Measurements from ENCODE around the gene KCNH8. TPM values are rescaled to one million over a fixed set of nuclear protein-coding genes. Genes with fewer than 3 reads are reported as not detected.

KCNH8 gene
- total and polyA plus RNA-seq, 5 donors = 0.11 to 0.31 (median 0.14) TPM

DNA sequence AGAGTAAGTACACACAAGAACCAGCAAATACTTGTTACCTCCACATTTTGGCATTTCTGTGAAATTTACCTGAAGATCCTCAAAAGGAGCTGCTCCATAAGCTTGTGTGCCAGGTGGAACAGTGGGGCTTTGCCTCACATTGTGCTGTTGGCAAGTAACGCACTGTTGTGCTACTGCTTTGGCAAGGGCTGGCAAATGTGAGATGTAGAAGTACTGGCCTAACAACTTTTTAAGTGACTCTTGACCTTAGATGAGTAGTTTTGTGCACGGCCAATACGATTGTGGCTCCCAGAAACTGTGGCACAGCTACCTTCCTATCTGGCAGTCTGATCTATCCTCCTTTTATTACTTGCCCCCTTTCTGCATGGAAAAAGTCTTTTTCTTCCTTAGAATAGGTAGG is 337.0 kb downstream of the KCNH8 start:
- intact Hi-C loops (cut with DNase I) = no loop called here
- Histone ChIP-seq H3K27ac (ENCODE audit: low read length) (no peak overlapping the region), H3K4me3 (ENCODE audit: low read length) (no peak overlapping the region), H3K4me1 (ENCODE audit: control insufficient read depth, insufficient read depth, low read length) (no peaks in the 10 kb centered on the region), H3K9me3 (ENCODE audit: control insufficient read depth, low read length) (no peaks in the 10 kb centered on the region), H3K27me3 (ENCODE audit: control insufficient read depth, insufficient read depth) (no peaks in the 10 kb centered on the region)
- DNase-seq = no peak
- WGBS = 82% methylated on average over 3 of the region's 3 CpGs
- no peak for ATAC-seq

DNA sequence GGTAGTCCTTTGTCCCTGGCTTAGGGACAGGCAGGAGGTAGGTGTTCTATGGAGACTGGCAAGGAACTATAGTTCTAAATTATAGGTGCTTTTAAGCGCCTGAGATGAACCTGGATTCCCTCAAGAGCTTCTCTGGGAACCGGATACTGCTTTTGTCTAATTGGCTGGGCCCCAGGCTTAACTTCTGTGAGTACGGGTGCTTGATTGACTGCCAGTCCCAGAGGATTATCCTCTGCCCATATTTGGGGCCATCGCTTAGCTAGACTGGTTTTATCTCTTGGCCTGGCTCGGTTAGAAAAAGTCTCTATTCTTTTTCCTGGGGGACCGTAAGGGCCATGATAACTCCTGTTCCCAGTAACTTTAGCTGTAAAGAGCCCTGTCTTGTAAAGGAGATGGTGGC is 339.1 kb downstream of the KCNH8 start:
- Histone ChIP-seq H3K27ac (ENCODE audit: low read length) (no peak overlapping the region), H3K27me3 (ENCODE audit: control insufficient read depth, insufficient read depth) (no peaks in the 10 kb centered on the region), H3K9me3 (ENCODE audit: control insufficient read depth, low read length) (no peaks in the 10 kb centered on the region), H3K4me3 (ENCODE audit: low read length) (no peak overlapping the region), H3K4me1 (ENCODE audit: control insufficient read depth, insufficient read depth, low read length) (no peaks in the 10 kb centered on the region)
- no peak for ATAC-seq
- 48% methylated on average over 6 of the region's 6 CpGs for WGBS
- no peak for DNase-seq
- intact Hi-C loops (cut with DNase I) = no loop called here

DNA sequence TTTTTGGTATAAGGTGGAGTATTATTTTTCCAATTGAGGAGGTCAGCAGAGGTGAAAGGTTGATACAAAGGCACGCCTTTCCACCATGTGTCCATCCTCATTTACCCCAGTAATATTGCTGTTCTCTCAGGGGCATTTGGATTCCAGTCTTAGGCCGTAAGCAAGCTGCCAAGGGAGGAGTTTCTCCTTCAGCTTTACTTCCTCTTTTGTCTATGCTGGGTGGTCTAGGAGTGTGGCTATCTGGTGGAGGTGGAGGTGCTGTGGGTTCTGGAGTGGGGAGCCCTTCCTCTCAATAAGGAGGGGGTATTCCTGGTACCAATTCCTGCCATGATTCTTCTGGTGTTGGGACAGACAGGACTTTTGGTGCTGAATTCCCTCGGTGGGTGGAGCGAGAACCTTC is 340.6 kb downstream of the KCNH8 start:
- intact Hi-C loops (cut with DNase I) = no loop called here
- H3K27ac ChIP-seq (ENCODE audit: low read length) = no peak overlapping the region
- no peak for DNase-seq
- no peaks in the 10 kb centered on the region for H3K27me3 ChIP-seq (ENCODE audit: control insufficient read depth, insufficient read depth)
- 84% methylated on average over 4 of the region's 4 CpGs for whole genome bisulfite sequencing
- no peaks in the 10 kb centered on the region for H3K9me3 ChIP-seq (ENCODE audit: control insufficient read depth, low read length)
- H3K4me1 ChIP-seq (ENCODE audit: control insufficient read depth, insufficient read depth, low read length) = no peaks in the 10 kb centered on the region
- no peak for ATAC-seq
- no peak overlapping the region for H3K4me3 ChIP-seq (ENCODE audit: low read length)

DNA sequence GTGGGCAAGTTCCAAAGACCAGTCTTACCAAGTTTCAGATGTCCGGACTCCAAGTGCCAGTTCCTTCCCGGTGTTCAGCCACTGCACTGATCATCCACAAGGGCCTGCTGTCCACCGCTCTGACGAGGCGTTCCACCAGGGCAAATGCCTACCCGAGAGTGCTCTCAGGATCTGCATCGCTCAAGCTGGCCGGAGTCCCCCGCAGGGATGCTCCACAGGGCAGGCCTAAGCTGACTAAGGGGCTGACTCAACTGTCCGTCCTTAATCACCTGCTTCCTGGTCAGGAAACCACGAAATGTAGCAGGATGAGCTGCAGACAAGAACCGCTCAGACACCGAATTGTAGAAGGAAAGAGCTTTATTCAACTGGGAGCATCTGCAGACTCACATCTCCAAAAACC is 341.6 kb downstream of the KCNH8 start:
- no peak for DNase-seq
- H3K9me3 ChIP-seq (ENCODE audit: control insufficient read depth, low read length) = no peaks in the 10 kb centered on the region
- no peaks in the 10 kb centered on the region for H3K27me3 ChIP-seq (ENCODE audit: control insufficient read depth, insufficient read depth)
- ATAC-seq = no peak
- no peak overlapping the region for H3K4me3 ChIP-seq (ENCODE audit: low read length)
- intact Hi-C loops (cut with DNase I) = no loop called here
- no peaks in the 10 kb centered on the region for H3K4me1 ChIP-seq (ENCODE audit: control insufficient read depth, insufficient read depth, low read length)
- 92% methylated on average over 13 of the region's 13 CpGs for WGBS
- no peak overlapping the region for H3K27ac ChIP-seq (ENCODE audit: low read length)

DNA sequence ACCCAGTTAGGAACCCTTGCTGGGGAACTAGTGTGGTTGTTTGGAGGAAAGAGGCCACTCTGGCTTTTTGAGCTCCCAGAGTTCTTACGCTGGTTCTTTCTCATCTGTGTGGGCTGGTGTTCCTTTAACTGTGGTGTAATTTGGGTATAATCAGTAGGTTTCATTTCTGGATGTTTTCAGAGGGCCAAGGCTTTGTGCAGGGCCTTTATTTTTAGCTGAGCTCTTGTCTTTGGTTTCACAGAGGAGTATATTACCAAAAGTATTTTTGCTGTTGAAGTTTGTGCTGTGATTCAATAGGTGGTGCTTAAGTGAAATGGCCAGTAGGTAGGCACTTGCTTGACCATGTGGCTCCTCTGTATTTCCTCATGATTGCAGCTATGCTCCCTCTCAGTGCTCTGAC is 357.9 kb downstream of the KCNH8 start:
- WGBS = 89% methylated on average over 1 of the region's 1 CpG
- Histone ChIP-seq H3K4me3 (ENCODE audit: low read length) (no peak overlapping the region), H3K27ac (ENCODE audit: low read length) (no peak overlapping the region), H3K9me3 (ENCODE audit: control insufficient read depth, low read length) (no peaks in the 10 kb centered on the region), H3K4me1 (ENCODE audit: control insufficient read depth, insufficient read depth, low read length) (no peaks in the 10 kb centered on the region), H3K27me3 (ENCODE audit: control insufficient read depth, insufficient read depth) (no peaks in the 10 kb centered on the region)
- DNase-seq = no peak
- intact Hi-C loops (cut with DNase I) = no loop called here
- no peak for ATAC-seq

DNA sequence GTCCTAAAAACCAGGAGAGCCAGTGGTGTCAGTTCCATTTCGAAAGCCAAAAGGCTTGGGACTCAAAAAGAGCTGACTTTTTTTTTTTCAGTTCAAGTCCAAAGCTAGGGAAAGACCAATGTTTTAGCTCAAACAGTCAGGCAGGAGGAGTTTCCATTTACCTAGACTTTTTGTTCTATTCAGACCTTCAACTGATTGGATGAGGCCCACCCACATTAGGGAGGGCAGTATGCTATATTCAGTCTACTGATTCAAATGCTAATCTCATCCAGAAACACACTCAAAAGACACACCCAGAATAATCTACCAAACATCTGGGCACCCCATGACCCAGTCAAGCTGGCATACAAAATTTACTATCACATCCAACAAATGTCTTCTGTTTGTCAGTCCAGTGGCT is 374.0 kb downstream of the KCNH8 start:
- H3K9me3 ChIP-seq (ENCODE audit: control insufficient read depth, low read length) = no peaks in the 10 kb centered on the region
- H3K4me1 ChIP-seq (ENCODE audit: control insufficient read depth, insufficient read depth, low read length) = no peaks in the 10 kb centered on the region
- intact Hi-C loops (cut with DNase I) = no loop called here
- no peak overlapping the region for H3K4me3 ChIP-seq (ENCODE audit: low read length)
- no peaks in the 10 kb centered on the region for H3K27me3 ChIP-seq (ENCODE audit: control insufficient read depth, insufficient read depth)
- 81% methylated on average over 1 of the region's 1 CpG for WGBS
- DNase-seq = no peak
- no peak for ATAC-seq
- no peak overlapping the region for H3K27ac ChIP-seq (ENCODE audit: low read length)

DNA sequence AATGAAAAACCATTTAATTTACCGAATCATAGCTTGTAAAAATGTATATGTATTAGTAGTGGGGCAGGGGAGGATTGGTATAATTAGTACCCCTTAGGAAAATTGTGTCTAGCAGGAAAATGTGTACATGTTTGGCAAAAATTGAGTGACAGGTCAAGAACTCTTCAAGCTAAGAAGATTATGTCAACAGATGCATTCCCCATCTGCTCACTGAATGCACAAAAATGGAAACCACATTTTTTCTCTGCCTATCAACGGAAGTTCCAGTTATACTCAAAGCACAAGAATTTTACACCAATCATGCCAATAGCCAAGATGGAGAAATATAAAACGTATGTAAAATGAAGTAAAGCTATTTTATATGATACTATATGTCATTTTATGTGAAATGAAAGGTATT is 377.8 kb downstream of the KCNH8 start:
- WGBS = 62% methylated on average over 3 of the region's 3 CpGs
- Histone ChIP-seq H3K4me1 (ENCODE audit: control insufficient read depth, insufficient read depth, low read length) (no peaks in the 10 kb centered on the region), H3K27me3 (ENCODE audit: control insufficient read depth, insufficient read depth) (no peaks in the 10 kb centered on the region), H3K4me3 (ENCODE audit: low read length) (no peak overlapping the region), H3K9me3 (ENCODE audit: control insufficient read depth, low read length) (no peaks in the 10 kb centered on the region), H3K27ac (ENCODE audit: low read length) (no peak overlapping the region)
- intact Hi-C loops (cut with DNase I) = no loop called here
- DNase-seq (no peak), ATAC-seq (no peak)

DNA sequence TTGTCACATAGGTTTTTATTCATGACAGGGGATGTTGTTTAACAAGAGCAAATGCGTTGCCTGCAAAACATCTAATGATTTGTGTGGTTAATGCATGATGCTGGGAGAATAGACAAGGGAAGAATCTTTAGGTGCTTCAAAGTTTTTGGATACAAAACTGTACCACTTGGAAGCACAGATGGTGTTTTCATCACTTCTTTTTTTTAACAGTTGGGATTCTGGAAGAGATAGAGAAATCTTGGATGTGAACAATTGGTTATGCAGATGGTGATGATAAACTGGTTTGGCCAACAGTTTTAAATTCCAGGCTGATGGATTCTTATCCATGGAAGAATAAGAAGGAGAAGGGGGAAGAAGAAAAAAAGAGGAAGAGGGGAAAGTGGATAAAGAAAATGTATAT is 379.4 kb downstream of the KCNH8 start:
- WGBS = 81% methylated on average over 1 of the region's 1 CpG
- no peak for ATAC-seq
- Histone ChIP-seq H3K27me3 (ENCODE audit: control insufficient read depth, insufficient read depth) (no peaks in the 10 kb centered on the region), H3K27ac (ENCODE audit: low read length) (no peak overlapping the region), H3K4me1 (ENCODE audit: control insufficient read depth, insufficient read depth, low read length) (no peaks in the 10 kb centered on the region), H3K4me3 (ENCODE audit: low read length) (no peak overlapping the region), H3K9me3 (ENCODE audit: control insufficient read depth, low read length) (no peaks in the 10 kb centered on the region)
- intact Hi-C loops (cut with DNase I) = no loop called here
- no peak for DNase-seq

DNA sequence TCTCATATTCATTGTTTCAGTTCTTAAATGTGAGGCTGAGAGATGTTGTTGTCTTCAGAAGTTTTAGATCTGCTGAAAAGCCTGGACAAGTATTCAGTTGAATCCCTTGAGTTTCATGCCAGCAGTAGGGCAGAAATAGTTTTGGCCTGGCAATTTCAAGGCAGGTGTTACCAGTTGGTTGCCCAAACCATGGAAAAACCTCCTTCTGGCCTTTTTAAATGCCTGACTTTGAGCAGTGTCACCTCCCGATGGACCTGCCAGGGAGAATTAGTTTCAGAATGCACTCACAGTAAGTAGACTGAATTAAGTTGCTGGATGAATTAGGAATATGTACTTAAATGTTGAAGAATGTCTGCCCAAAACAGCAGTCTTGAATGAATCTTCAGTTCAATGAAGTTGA is 383.1 kb downstream of the KCNH8 start:
- H3K4me3 ChIP-seq (ENCODE audit: low read length) = no peak overlapping the region
- intact Hi-C loops (cut with DNase I) = no loop called here
- no peaks in the 10 kb centered on the region for H3K4me1 ChIP-seq (ENCODE audit: control insufficient read depth, insufficient read depth, low read length)
- no peaks in the 10 kb centered on the region for H3K27me3 ChIP-seq (ENCODE audit: control insufficient read depth, insufficient read depth)
- 82% methylated on average over 1 of the region's 1 CpG for WGBS
- DNase-seq (no peak), ATAC-seq (no peak)
- no peaks in the 10 kb centered on the region for H3K9me3 ChIP-seq (ENCODE audit: control insufficient read depth, low read length)
- H3K27ac ChIP-seq (ENCODE audit: low read length) = no peak overlapping the region

DNA sequence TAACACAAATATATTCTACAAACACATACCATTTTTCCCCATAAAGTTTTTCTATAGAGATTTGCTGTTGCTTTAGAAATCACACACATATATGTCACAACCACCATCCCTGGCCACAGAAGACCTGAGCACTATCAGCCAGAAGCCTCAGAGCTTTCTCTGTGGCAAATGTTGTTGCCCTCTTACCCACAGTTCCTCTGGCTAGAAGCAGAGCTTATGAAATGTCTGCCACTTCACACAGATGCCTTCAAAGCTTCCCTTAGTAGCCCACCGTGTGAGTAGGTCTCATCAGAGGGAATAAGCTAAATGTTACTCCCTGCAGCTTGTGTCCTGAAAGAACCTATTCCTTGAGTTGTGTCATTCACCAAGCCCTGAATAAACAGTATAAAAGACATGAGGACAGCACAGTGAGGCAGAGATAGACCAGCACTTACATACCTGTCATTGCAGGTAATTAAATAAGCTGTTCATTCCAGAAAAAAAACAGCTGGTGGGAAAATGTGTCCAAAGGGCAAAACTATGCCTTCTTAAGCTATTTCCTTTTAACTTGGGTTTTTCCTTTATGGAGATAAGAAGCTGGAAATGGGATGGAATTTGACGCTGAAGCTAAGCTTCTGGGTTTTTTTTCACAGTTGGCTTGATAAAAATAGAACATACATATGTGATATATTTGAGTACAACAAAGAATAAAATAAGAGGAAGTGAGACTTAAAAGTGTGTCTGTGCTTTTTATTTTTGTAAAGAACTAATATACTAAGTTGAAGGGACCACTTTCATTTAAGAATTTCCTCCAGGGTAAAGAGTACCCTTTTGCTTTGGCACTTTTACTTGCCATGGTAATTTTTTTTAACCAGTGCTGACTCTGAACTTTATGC is 391.4 kb downstream of the KCNH8 start:
- intact Hi-C loops (cut with DNase I) = no loop called here
- Histone ChIP-seq H3K27me3 (ENCODE audit: control insufficient read depth, insufficient read depth) (peaks cover 3% of the 10 kb centered on the region), H3K27ac (ENCODE audit: low read length) (no peak overlapping the region), H3K9me3 (ENCODE audit: control insufficient read depth, low read length) (no peaks in the 10 kb centered on the region), H3K4me1 (ENCODE audit: control insufficient read depth, insufficient read depth, low read length) (no peaks in the 10 kb centered on the region), H3K4me3 (ENCODE audit: low read length) (no peak overlapping the region)
- WGBS = 31% methylated on average over 2 of the region's 2 CpGs
- DNase-seq (no peak), ATAC-seq (no peak)

DNA sequence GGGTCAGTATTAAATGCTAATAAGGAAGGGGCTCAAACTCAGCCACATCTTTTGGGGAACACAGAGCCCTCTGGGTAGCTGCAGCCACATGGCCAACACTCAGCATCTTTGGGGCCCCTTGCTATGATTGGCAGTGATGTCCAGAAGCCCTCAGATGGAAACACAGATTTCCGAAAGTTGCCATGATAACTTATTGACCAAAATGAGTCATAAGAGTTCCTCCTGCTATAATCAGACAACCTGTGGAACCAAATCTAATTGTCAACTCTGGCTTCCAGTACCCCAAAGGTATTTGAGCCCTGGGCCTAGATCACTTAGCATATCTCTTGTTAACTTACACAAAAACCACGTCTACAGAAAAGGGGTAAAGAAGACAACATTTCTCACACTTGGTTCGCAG is 392.2 kb downstream of the KCNH8 start:
- DNase-seq (no peak), ATAC-seq (no peak)
- H3K27ac ChIP-seq (ENCODE audit: low read length) = no peak overlapping the region
- peaks cover 3% of the 10 kb centered on the region for H3K27me3 ChIP-seq (ENCODE audit: control insufficient read depth, insufficient read depth)
- H3K9me3 ChIP-seq (ENCODE audit: control insufficient read depth, low read length) = no peaks in the 10 kb centered on the region
- no peaks in the 10 kb centered on the region for H3K4me1 ChIP-seq (ENCODE audit: control insufficient read depth, insufficient read depth, low read length)
- no peak overlapping the region for H3K4me3 ChIP-seq (ENCODE audit: low read length)
- intact Hi-C loops (cut with DNase I) = no loop called here
- WGBS = 70% methylated on average over 3 of the region's 3 CpGs

DNA sequence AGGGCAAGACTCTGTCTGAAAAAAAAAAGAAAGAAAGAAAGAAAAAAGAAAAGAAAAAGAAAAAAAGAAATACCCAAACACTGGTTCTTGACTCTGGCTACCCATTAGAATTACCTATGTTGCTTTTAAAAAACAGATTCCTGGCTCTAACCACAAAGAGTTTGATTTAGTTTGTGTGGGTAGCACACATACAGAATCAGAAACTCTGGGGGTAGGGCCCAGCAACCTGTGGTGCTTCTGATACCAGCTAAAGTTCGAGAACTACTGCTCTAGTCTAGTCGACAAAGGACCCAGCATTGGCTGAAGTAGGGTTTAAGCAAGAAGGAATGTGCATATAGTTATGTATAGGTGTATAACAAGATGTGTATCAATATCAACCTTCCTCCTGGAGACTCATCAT is 393.0 kb downstream of the KCNH8 start:
- no peaks in the 10 kb centered on the region for H3K4me1 ChIP-seq (ENCODE audit: control insufficient read depth, insufficient read depth, low read length)
- peaks cover 3% of the 10 kb centered on the region for H3K27me3 ChIP-seq (ENCODE audit: control insufficient read depth, insufficient read depth)
- ATAC-seq = no peak
- no peaks in the 10 kb centered on the region for H3K9me3 ChIP-seq (ENCODE audit: control insufficient read depth, low read length)
- intact Hi-C loops (cut with DNase I) = no loop called here
- no peak overlapping the region for H3K27ac ChIP-seq (ENCODE audit: low read length)
- WGBS = 78% methylated on average over 2 of the region's 2 CpGs
- no peak for DNase-seq
- no peak overlapping the region for H3K4me3 ChIP-seq (ENCODE audit: low read length)
